K562 (cell line): Measurements from ENCODE around the gene GTF3C6. TPM values are rescaled to one million over a fixed set of nuclear protein-coding genes. Genes with fewer than 3 reads are reported as not detected.
"Not testable (repeated sequence)": the region's sequence is repeated elsewhere in the genome, so short reads cannot be mapped to it uniquely, and the experiment has no call there.

Experiments used
- ATAC-seq: fragments of 200-7000 bp; cut with Tn5 transposase; 3 replicates; pipeline ENCODE4 v1.9.1; 2020; ENCODE audit warnings: moderate library complexity
- BruUV-seq: library from RNA; stranded (reverse); fragments of 400-500 nt; replicated peaks from 2 replicates; lab custom pipeline; 2021; lab: Mats Ljungman, UMichigan
- CTCF ChIA-PET: fragments of 300-600 bp; formaldehyde crosslinking; extraction: SDS; loops from one replicate; lab custom pipeline; 2021; ENCODE audit warnings: low intra/inter-chr PET ratio; lab: Yijun Ruan, JAX
- POLR2A ChIA-PET: fragments of 300-600, 350-650 bp; sonication (Branson Sonifier 250); formaldehyde crosslinking; extraction: SDS; loops from one replicate; lab custom pipeline; 2021; ENCODE audit warnings: antibody characterized with exemption, inconsistent platforms; lab: Yijun Ruan, JAX
- DNase-seq, 4 experiments: peaks; one replicate each; pipeline versions ENCODE4 v3.0.0 to v3.0.0-alpha.2; 2011 to 2018; ENCODE audit warnings: low spot score in 3 of 4, mixed read lengths in 3 of 4; ENCODE audit errors: extremely low read depth in 1 of 4
- FAIRE-seq: peaks from 2 replicates; lab custom pipeline; 2011; peaks lifted over from hg19 to GRCh38; lab: Jason Lieb, UNC
- H2AFZ ChIP-seq: 2 replicates; pipeline ENCODE4 v1.6.0; 2011; ENCODE audit warnings: low read depth, low read length, control low read depth, inconsistent platforms
- H3K27ac ChIP-seq: fragments of 200-600 bp; 3 replicates; pipeline ENCODE4 v1.8.0; 2011; ENCODE audit warnings: low read depth, mild to moderate bottlenecking, control low read depth, inconsistent platforms, low read length, moderate library complexity, mixed read lengths; ENCODE audit errors: extremely low read depth
- H3K27me3 ChIP-seq, 2 experiments: fragments of 300-600 bp in 1 of 2; 2 replicates in 1 of 2; 3 replicates in 1 of 2; pipeline versions ENCODE4 v1.6.0 to v1.8.0; 2011; ENCODE audit warnings: inconsistent platforms in 2 of 2, low read length in 2 of 2, mild to moderate bottlenecking in 1 of 2, mixed read lengths in 1 of 2, moderate library complexity in 1 of 2; ENCODE audit not compliant: control insufficient read depth in 2 of 2, insufficient read depth in 2 of 2
- H3K36me3 ChIP-seq: fragments of 300-600 bp; 3 replicates; pipeline ENCODE4 v1.8.0; 2011; ENCODE audit warnings: mild to moderate bottlenecking, low read length, inconsistent platforms; ENCODE audit not compliant: control insufficient read depth, insufficient read depth
- H3K4me1 ChIP-seq, 2 experiments: fragments of 200-600 bp in 1 of 2; replicated peaks in 1 of 2; 2 replicates in 1 of 2; 3 replicates in 1 of 2; pipeline versions ENCODE4 v1.5.1 to v1.8.0; 2011; ENCODE audit warnings: inconsistent platforms in 2 of 2, low read length in 2 of 2, mild to moderate bottlenecking in 1 of 2, mixed read lengths in 1 of 2, moderate library complexity in 1 of 2; ENCODE audit not compliant: control insufficient read depth in 2 of 2, insufficient read depth in 2 of 2
- H3K4me2 ChIP-seq: 2 replicates; pipeline ENCODE4 v1.6.1; 2011; ENCODE audit warnings: low read length, control low read depth, inconsistent platforms, mixed read lengths; ENCODE audit not compliant: insufficient read depth
- H3K4me3 ChIP-seq: fragments of 200-600 bp; sonication (generic), shearing (Covaris generic); 2 replicates; pipeline ENCODE4 v1.5.1; 2016; ENCODE audit warnings: control low read depth, inconsistent platforms
- H3K79me2 ChIP-seq: fragments of 200-600 bp; 3 replicates; pipeline ENCODE4 v1.8.0; 2011; ENCODE audit warnings: low read length, inconsistent platforms; ENCODE audit not compliant: control insufficient read depth, insufficient read depth
- H3K9ac ChIP-seq, 2 experiments: 2 replicates each; pipeline versions ENCODE4 v1.6.0 to v1.6.1; 2011; ENCODE audit warnings: low read depth in 2 of 2, low read length in 2 of 2, control low read depth in 1 of 2, inconsistent platforms in 1 of 2, mild to moderate bottlenecking in 1 of 2, mixed read lengths in 1 of 2; ENCODE audit not compliant: insufficient read depth in 1 of 2
- H3K9me1 ChIP-seq: one replicate; pipeline ENCODE4 v1.6.0; 2011; ENCODE audit warnings: inconsistent platforms, mild to moderate bottlenecking, low read length, moderate library complexity; ENCODE audit not compliant: control insufficient read depth, insufficient read depth
- H3K9me3 ChIP-seq: replicated peaks from 2 replicates; pipeline ENCODE4 v1.5.1; 2011; ENCODE audit warnings: low read depth, low read length, inconsistent platforms; ENCODE audit not compliant: control insufficient read depth, insufficient read depth
- H4K20me1 ChIP-seq: replicated peaks from 2 replicates; pipeline ENCODE4 v1.6.1; 2011; ENCODE audit warnings: low read length, inconsistent platforms, mixed read lengths; ENCODE audit not compliant: control insufficient read depth, insufficient read depth
- ETV6 ChIP-seq, 3 experiments: fragments of 150-350 bp in 1 of 3; sonication (generic) in 1 of 3; formaldehyde crosslinking in 1 of 3; IDR thresholded peaks; 2 replicates each; pipeline versions ENCODE4 v1.6.1 to v1.8.0; 2014 to 2022; ENCODE audit warnings: borderline replicate concordance in 2 of 3, low read depth in 2 of 3, antibody characterized with exemption in 1 of 3, low read length in 1 of 3, mild to moderate bottlenecking in 1 of 3, missing genetic modification reagents in 1 of 3
- JUND ChIP-seq, 2 experiments: IDR thresholded peaks; 2 replicates in 1 of 2; 3 replicates in 1 of 2; pipeline ENCODE4 v1.6.1; 2011; ENCODE audit warnings: borderline replicate concordance in 2 of 2, low read depth in 2 of 2, low read length in 2 of 2, improper control_type of control experiment in 1 of 2, missing biosample characterization in 1 of 2, missing genetic modification characterization in 1 of 2, missing genetic modification reagents in 1 of 2
- MLLT1 ChIP-seq, 2 experiments: fragments of 450-650 bp; IDR thresholded peaks; 2 replicates each; pipeline ENCODE4 v1.6.1; 2016
- PML ChIP-seq: IDR thresholded peaks from 2 replicates; pipeline ENCODE4 v1.6.1; 2012; ENCODE audit warnings: low read length, inconsistent platforms
- TARDBP ChIP-seq: fragments of 450-650 bp; IDR thresholded peaks from 2 replicates; pipeline ENCODE4 v1.6.1; 2016
- ZEB2 ChIP-seq: fragments of 450-650 bp; IDR thresholded peaks from 2 replicates; pipeline ENCODE4 v1.6.1; 2016
- ZNF518B ChIP-seq: fragments of 250-450 bp; sonication (Bioruptor Pico); IDR thresholded peaks from 2 replicates; pipeline ENCODE4 v1.5.0; 2021; ENCODE audit warnings: mild to moderate bottlenecking, moderate library complexity
- WGBS: fragments of 100-300 bp; shearing (Covaris generic); methylation state at CpG from one replicate; pipeline ENCODE4 v1.1.6; 2016; ENCODE audit warnings: low coverage, mixed read lengths; ENCODE audit not compliant: insufficient coverage; ENCODE audit errors: missing lambda C conversion rate; 5-methylcytosine and 5-hydroxymethylcytosine counted together
- in situ Hi-C: fragments of 300-500 bp; cut with MboI; formaldehyde crosslinking; loops from 4 replicates; pipeline ENCODE4 v1.15.0; 2018; ENCODE audit warnings: inconsistent platforms, mixed read lengths
- intact Hi-C: fragments of 100-400 bp; cut with micrococcal nuclease; formaldehyde crosslinking; loops from 2 replicates; pipeline ENCODE4 v1.14.2; 2022
- polyA plus RNA-seq, 8 experiments: library from polyadenylated mRNA; depleted of rRNA in 4 of 8; stranded (reverse) in 5 of 8; unstranded in 3 of 8; fragments of >200 nt; fragmentation: Nextera tagmentation in 2 of 8; fragmentation: Illumina TruSeq in 1 of 8; extraction: Ambion mirVana in 2 of 8; extraction: Trizol in 1 of 8; gene quantifications; 2 replicates each; pipeline versions ENCODE4 v1.2.1 to v1.2.3, GENCODE V29; 2011 to 2014; ENCODE audit warnings: inconsistent platforms in 1 of 8, missing spikeins in 1 of 8
- total RNA-seq, 7 experiments: library from RNA; depleted of rRNA in 6 of 7; stranded (reverse); fragments of >200 nt in 6 of 7; fragmentation: Illumina TruSeq in 2 of 7; extraction: Trizol in 2 of 7; gene quantifications; 2 replicates each; pipeline versions ENCODE4 v1.2.1 to v1.2.3, GENCODE V29; 2011 to 2021; ENCODE audit warnings: low replicate concordance in 1 of 7

GTF3C6 gene
- total and polyA plus RNA-seq, 9 of the 15 experiments (the other 6 are each of a cell fraction or from before 2014, with no cell fraction given) = 37.6 to 140 (median 111) TPM

- H3K9ac ChIP-seq, ATAC-seq, FAIRE-seq, H2AFZ ChIP-seq, H3K27ac ChIP-seq, DNase-seq, H3K9me1 ChIP-seq, H3K9me3 ChIP-seq, H3K4me3 ChIP-seq, in situ Hi-C loops, BruUV-seq, H3K4me2 ChIP-seq, H4K20me1 ChIP-seq, H3K27me3 ChIP-seq, H3K4me1 ChIP-seq: not testable (repeated sequence)
- intact Hi-C loops = loop anchor here (5.0 to 10.0 kb wide), 2 partner anchors 245 to 462 kb away; a partner anchor contains a TSS
- ChIA-PET CTCF (interaction anchor here (0.6 to 1.8 kb wide), 3 partner anchors 244 to 529 kb away, joined by 3 to 9 read pairs (median 4); no protein-coding TSS in a partner anchor), POLR2A (interaction anchor here (1.4 kb wide), 2 partner anchors 15 to 30 kb away, joined by 3 read pairs; no protein-coding TSS in a partner anchor)
- peaks cover 83% of the 10 kb centered on the region for H3K36me3 ChIP-seq
- WGBS = 96% methylated on average over 4 of the region's 4 CpGs
- H3K79me2 ChIP-seq = peaks cover 16% of the 10 kb centered on the region; the same call in 1 of the 3 replicates
These were observed 54.0 kb downstream of the GTF3C6 start for GRCh38 chr6:111012520-111012919.

GRCh38 chr6:111013144-111013915 lies 54.8 kb downstream of the GTF3C6 start:
- ATAC-seq (no peak), FAIRE-seq (no peak), DNase-seq (no peak)
- H3K9me1 ChIP-seq = no peaks in the 10 kb centered on the region
- H3K4me1 ChIP-seq = no peaks in the 10 kb centered on the region
- BruUV-seq = no TSS peak
- no peaks in the 10 kb centered on the region for H3K9me3 ChIP-seq
- ChIA-PET CTCF (no interaction called here), POLR2A (interaction anchor here (1.1 kb wide), 1 partner anchor 13 kb away, joined by 3 read pairs; no protein-coding TSS in a partner anchor)
- no peak overlapping the region for H3K4me2 ChIP-seq
- peaks cover 16% of the 10 kb centered on the region; the same call in 1 of the 3 replicates for H3K79me2 ChIP-seq
- H2AFZ ChIP-seq = no peak overlapping the region
- H3K36me3 ChIP-seq = peaks cover 80% of the 10 kb centered on the region
- H3K4me3 ChIP-seq = no peak overlapping the region
- H3K27ac ChIP-seq = no peak overlapping the region
- in situ Hi-C loops (no loop called here), intact Hi-C loops (loop anchor here (5.0 to 10.0 kb wide), 2 partner anchors 244 to 461 kb away; a partner anchor contains a TSS)
- H3K9ac ChIP-seq = no peak overlapping the region
- H4K20me1 ChIP-seq = 0 out of 2 replicates have a peak, but pooled peaks cover 3% of the 10 kb centered on the region
- no peaks in the 10 kb centered on the region for H3K27me3 ChIP-seq
- WGBS = 99% methylated on average over 4 of the region's 4 CpGs
- TF ChIP-seq JUND (IDR thresholded peaks at IDR 0.05; ENCODE audit: borderline replicate concordance, low read depth, low read length) (no peak), JUND (tag; IDR thresholded peaks at IDR 0.05; ENCODE audit: borderline replicate concordance, low read depth, low read length) (no peak), ZEB2 (no peak), MLLT1 (IDR thresholded peaks at IDR 0.05) (no peak), TARDBP (no peak), ZNF518B (CRISPR knock-in tag) (no peak), PML (no peak), ETV6 (IDR thresholded peaks at IDR 0.05; ENCODE audit: borderline replicate concordance in 1 of 2, low read depth in 2 of 2, low read length in 1 of 2) (no peak), ETV6 (CRISPR knock-in tag; IDR thresholded peaks at IDR 0.05; ENCODE audit: borderline replicate concordance) (no peak)
